Fibroblast of villous mesenchyme (primary cell): ENCODE results near the gene MRPS14. TPM values are rescaled to one million over a fixed set of nuclear protein-coding genes. Genes with fewer than 3 reads are reported as not detected.

Experiments
- DNase-seq: peaks from one replicate; pipeline ENCODE4 v3.0.0-alpha.2; 2010; ENCODE audit warnings: low read depth
- H3K4me3 ChIP-seq: 2 replicates; pipeline ENCODE4 v1.5.1; 2011; ENCODE audit warnings: low read depth, mild to moderate bottlenecking, low read length
- CTCF ChIP-seq: IDR thresholded peaks from 2 replicates; pipeline ENCODE4 v1.5.1; 2012; ENCODE audit warnings: low read depth, mild to moderate bottlenecking, low read length; ENCODE audit not compliant: insufficient read depth
- total RNA-seq: library from RNA; depleted of rRNA; stranded (reverse); fragments of >200 nt; gene quantifications from 2 replicates; pipeline ENCODE4 v1.2.3, GENCODE V29; 2012

MRPS14 gene
- 22.2 and 25.9 TPM in 2 replicates for total RNA-seq

- H3K4me3 ChIP-seq = peak within 1 kb of the TSS; percentile 75
- DNase-seq = peak; percentile 99
- TF ChIP-seq CTCF = no peak
Observed at GRCh38 chr1:175023043-175023921, at the start of gene MRPS14. Gene MRPS14 (minus strand): TSS chr1:175023425. CDS start chr1:175023408, 17 bp downstream.

DNA sequence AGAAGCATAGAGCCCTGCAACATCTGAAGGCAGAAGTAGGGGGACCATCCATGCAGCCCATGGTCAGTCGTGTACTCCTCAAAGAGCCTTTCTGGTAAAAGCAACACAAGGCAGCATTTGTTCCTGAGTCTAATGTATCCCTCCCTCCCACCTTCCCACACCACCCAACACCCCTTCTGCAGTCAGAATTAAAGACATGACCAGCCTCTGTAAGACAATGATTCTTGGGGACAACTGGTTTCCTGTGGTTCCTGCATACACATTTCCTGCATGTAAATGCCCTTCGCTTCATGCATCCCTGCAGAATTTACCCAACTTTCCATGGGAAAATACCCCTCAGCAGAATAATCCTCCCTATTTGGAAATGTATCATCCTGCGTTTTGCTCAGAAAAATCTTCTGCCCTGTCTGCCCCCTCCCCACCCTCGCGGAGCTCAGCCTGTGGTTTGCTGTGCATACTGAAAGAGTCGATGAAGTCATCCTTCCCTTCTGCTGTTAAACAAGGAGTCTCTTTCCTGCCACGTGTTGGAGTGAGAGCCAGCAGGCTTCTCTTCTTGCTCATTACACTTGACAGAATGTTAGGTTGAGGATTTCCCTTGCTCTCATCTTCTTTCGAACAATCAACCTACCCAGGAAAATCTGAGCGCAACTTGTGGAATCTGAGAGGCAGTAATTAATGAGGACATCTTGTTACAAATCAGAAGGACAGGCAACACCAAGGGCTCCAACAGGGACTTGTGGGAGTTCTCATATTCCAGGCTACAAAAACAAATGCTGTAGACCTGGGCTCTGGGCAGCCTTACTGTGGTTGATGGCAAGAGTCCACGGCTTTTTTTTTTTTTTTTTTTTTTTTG lies 49.1 kb upstream of the MRPS14 start:
- no peak overlapping the region for H3K4me3 ChIP-seq
- peak; percentile 63 for DNase-seq
- TF ChIP-seq CTCF = no peak

DNA sequence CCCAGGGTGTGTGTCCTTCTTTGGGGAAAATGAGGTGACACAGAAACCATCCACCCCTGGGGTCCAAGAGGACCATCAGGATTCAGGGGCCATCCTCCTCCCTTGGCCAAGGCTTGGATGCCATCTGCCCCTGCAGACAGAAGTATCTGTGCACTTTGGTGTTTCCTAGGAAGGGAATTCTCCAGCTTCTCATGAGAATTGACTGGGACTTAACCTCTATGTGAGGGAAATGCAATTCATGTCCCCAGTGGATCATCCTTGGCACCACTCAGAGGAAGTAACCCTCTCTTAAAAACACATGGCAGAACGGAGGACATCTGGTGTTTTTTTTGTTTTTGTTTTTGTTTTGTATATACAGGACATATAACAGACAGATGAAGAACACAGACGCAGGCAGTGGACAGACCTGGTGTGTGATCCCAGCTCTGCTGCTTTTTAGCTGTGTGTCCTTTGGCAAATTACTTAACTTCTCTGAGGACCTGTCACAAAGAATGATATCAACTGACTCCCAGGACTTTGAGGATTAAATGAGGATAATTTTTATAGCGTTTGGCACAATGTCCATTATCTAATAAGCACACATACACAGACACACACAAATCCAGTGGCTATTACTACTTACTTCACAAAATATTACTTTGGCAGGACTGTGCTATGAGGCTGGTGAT lies 48.2 kb upstream of the MRPS14 start:
- no peak overlapping the region for H3K4me3 ChIP-seq
- DNase-seq = no peak
- no peak for TF ChIP-seq CTCF

GRCh38 chr1:175070818-175071217 lies 47.6 kb upstream of the MRPS14 start:
- no peak for TF ChIP-seq CTCF
- no peak overlapping the region for H3K4me3 ChIP-seq
- DNase-seq = no peak

- TF ChIP-seq CTCF = no peak
- no peak for DNase-seq
- H3K4me3 ChIP-seq = no peak within 1 kb of the TSS
Observed at GRCh38 chr1:175067362-175068106, 44.3 kb upstream of the MRPS14 start, which contains the start of gene TNN. Gene TNN (plus strand): TSS chr1:175067833. CDS start chr1:175077419, 9,586 bp downstream.

DNA sequence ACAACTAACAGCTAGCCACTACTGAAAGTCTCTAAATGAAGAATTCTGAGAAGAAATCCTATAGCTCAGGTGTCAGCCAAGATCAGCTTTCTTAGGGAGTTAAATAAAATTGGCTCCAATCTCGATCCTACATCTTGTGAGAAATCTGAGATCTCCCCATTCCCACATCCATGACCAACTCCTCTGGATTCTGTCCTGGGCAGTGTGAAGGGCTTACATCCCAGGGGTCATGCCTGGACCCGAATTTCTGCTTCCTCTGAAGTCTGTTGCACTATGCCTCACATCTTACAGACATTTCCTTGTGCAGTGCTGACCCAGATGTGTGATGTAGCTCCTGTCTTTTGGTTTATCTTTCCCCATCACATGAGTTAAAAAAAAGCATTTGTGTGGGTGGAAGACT lies 39.6 kb upstream of the MRPS14 start:
- no peak for DNase-seq
- TF ChIP-seq CTCF = no peak
- H3K4me3 ChIP-seq = no peak overlapping the region
